Gastroesophageal sphincter (tissue), 3 donors: ENCODE results near the gene KLHL33.

Experiments used
- CTCF ChIP-seq, 4 experiments: fragments of 200-600 bp in 2 of 4; fragments of 450-650 bp in 2 of 4; sonication (generic) in 1 of 4; IDR thresholded peaks; one replicate each; pipeline ENCODE4 v1.5.1; 2017 to 2019; ENCODE audit warnings: antibody characterized with exemption in 4 of 4, mild to moderate bottlenecking in 2 of 4, moderate library complexity in 2 of 4
- EP300 ChIP-seq: sonication (generic); formaldehyde crosslinking; IDR thresholded peaks from one replicate; pipeline ENCODE4 v1.6.1; 2017; ENCODE audit warnings: antibody characterized with exemption, mild to moderate bottlenecking
- POLR2A ChIP-seq, 2 donors: fragments of 450-650 bp; IDR thresholded peaks; one replicate each; pipeline ENCODE4 v1.6.1; 2017; ENCODE audit warnings: antibody characterized with exemption in 2 of 2, mild to moderate bottlenecking in 2 of 2, moderate library complexity in 1 of 2

DNA sequence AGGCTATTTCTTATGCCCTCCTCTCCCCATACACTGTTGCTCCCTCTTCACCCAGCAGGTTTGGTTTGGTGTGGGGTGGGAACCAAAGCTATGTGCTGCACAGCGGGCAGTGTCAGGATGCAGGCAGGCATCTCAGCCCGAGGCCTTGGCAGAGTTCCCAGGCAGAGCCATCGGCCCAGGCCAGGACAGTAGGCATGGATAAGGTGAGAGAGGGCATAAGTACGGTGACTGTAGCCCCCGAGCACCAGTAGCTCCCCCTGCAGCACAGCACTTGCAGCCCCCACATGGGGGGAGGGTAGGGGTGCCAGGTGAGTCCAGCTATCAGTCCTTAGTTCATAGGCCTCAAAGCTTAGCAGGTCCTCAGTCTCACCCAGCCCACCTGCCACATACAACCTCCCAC lies 7.2 kb downstream of the KLHL33 start:
- TF ChIP-seq POLR2A (IDR thresholded peaks at IDR 0.05) (no peak), CTCF (IDR thresholded peaks at IDR 0.05) (no peak), EP300 (no peak)
